Measurements from ENCODE around the gene C2CD3. TPM values are rescaled to one million over a fixed set of nuclear protein-coding genes. Genes with fewer than 3 reads are reported as not detected.
A peak's percentile ranks its signal among the peaks of the same experiment; 100 is the strongest.

C2CD3 gene
- total RNA-seq, 1 donor from 2014 or later, result 3.7 TPM

DNA sequence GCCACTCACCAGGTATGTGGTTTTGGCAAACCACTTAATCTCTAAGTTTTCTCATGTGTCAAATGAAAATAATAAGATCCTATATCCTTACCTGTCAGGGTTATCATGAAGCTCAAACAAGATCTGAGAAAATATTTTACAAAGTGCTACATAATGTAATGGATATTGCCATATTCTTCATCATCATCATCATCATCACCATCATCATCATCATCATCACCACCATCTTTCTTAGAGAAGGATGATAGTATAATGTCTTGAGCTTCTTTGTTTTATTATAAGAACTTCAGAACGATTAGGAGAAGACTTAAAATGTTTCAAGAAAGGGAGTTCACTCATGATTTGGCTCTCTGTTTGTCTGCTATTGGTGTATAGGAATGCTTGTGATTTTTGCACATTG lies 89.4 kb downstream of the C2CD3 start:
- TF ChIP-seq, protein P1, sequence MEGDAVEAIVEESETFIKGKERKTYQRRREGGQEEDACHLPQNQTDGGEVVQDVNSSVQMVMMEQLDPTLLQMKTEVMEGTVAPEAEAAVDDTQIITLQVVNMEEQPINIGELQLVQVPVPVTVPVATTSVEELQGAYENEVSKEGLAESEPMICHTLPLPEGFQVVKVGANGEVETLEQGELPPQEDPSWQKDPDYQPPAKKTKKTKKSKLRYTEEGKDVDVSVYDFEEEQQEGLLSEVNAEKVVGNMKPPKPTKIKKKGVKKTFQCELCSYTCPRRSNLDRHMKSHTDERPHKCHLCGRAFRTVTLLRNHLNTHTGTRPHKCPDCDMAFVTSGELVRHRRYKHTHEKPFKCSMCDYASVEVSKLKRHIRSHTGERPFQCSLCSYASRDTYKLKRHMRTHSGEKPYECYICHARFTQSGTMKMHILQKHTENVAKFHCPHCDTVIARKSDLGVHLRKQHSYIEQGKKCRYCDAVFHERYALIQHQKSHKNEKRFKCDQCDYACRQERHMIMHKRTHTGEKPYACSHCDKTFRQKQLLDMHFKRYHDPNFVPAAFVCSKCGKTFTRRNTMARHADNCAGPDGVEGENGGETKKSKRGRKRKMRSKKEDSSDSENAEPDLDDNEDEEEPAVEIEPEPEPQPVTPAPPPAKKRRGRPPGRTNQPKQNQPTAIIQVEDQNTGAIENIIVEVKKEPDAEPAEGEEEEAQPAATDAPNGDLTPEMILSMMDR (IDR thresholded peaks at IDR 0.05; ENCODE audit: insufficient read depth, low read length, severe bottlenecking), result no peak
- Histone ChIP-seq H3K27me3 (ENCODE audit: control insufficient read depth, insufficient read depth, low read length) (no peaks in the 10 kb centered on the region), H3K36me3 (ENCODE audit: control insufficient read depth, insufficient read depth, low read length) (peaks cover 2% of the 10 kb centered on the region), H3K4me3 (ENCODE audit: low read depth, low read length) (no peak overlapping the region)
- no peak for FAIRE-seq
- DNase-seq (ENCODE audit: low read depth), result no peak

DNA sequence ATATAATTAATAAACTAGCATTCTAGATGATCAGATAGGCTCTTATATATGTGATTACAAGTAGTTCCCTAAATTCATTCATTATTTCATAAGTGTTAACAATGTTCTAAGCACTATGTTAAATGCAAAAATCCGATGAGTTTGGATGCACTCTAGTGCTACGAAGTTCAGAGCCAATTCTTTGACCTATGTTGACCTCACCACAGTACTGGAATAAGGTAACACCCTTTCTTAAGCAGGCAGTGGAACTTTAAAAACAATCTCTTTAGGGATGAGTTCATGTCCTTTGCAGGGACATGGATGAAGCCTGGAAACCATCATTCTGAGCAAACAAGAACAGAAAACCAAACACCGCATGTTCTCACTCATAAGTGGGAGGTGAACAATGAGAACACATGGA lies 93.6 kb downstream of the C2CD3 start:
- TF ChIP-seq, protein P1 (IDR thresholded peaks at IDR 0.05; ENCODE audit: insufficient read depth, low read length, severe bottlenecking), result no peak
- H3K36me3 ChIP-seq (ENCODE audit: control insufficient read depth, insufficient read depth, low read length), result peaks cover 6% of the 10 kb centered on the region
- no peak for FAIRE-seq
- no peaks in the 10 kb centered on the region for H3K27me3 ChIP-seq (ENCODE audit: control insufficient read depth, insufficient read depth, low read length)
- DNase-seq (ENCODE audit: low read depth), result no peak
- H3K4me3 ChIP-seq (ENCODE audit: low read depth, low read length), result no peak overlapping the region

GRCh38 chr11:74072721-74073120 lies 98.1 kb downstream of the C2CD3 start:
- Histone ChIP-seq H3K27me3 (ENCODE audit: control insufficient read depth, insufficient read depth, low read length) (no peaks in the 10 kb centered on the region), H3K36me3 (ENCODE audit: control insufficient read depth, insufficient read depth, low read length) (peaks cover 3% of the 10 kb centered on the region), H3K4me3 (ENCODE audit: low read depth, low read length) (no peak overlapping the region)
- DNase-seq (ENCODE audit: low read depth) (no peak), FAIRE-seq (no peak)
- TF ChIP-seq, protein P1 (IDR thresholded peaks at IDR 0.05; ENCODE audit: insufficient read depth, low read length, severe bottlenecking), result no peak

GRCh38 chr11:74072286-74072685 lies 98.5 kb downstream of the C2CD3 start:
- H3K36me3 ChIP-seq (ENCODE audit: control insufficient read depth, insufficient read depth, low read length), result peaks cover 3% of the 10 kb centered on the region

GRCh38 chr11:74070723-74071492 lies 99.9 kb downstream of the C2CD3 start:
- no peaks in the 10 kb centered on the region for H3K27me3 ChIP-seq (ENCODE audit: control insufficient read depth, insufficient read depth, low read length)
- H3K36me3 ChIP-seq (ENCODE audit: control insufficient read depth, insufficient read depth, low read length), result peaks cover 3% of the 10 kb centered on the region
- TF ChIP-seq, protein P1 (IDR thresholded peaks at IDR 0.05; ENCODE audit: insufficient read depth, low read length, severe bottlenecking), result no peak
- DNase-seq (ENCODE audit: low read depth) (no peak), FAIRE-seq (peak; percentile 58)
- H3K4me3 ChIP-seq (ENCODE audit: low read depth, low read length), result no peak overlapping the region

More at GRCh38 chr11:74072286-74072685, 98.5 kb downstream of the C2CD3 start:
- no peak for DNase-seq (ENCODE audit: low read depth)
- Histone ChIP-seq H3K27me3 (ENCODE audit: control insufficient read depth, insufficient read depth, low read length) (no peaks in the 10 kb centered on the region), H3K4me3 (ENCODE audit: low read depth, low read length) (no peak overlapping the region)
- TF ChIP-seq, protein P1 (IDR thresholded peaks at IDR 0.05; ENCODE audit: insufficient read depth, low read length, severe bottlenecking), result no peak
- no peak for FAIRE-seq

All from bronchial epithelial cell (primary cell).